Stimulated activated CD4-positive, alpha-beta T cell treated with anti-CD3 and anti-CD28 coated beads, Interleukin-1b, Interleukin-23, amount 100 ng/mL, for 24 hours (primary cell): ENCODE measurements around the gene KCNJ1.

Source experiments
- DNase-seq, 4 experiments: peaks; one replicate each; pipeline ENCODE4 v3.0.0-alpha.2; 2020; ENCODE audit warnings: low read depth in 4 of 4, low spot score in 1 of 4

Gene KCNJ1

GRCh38 chr11:128825050-128825784, 41.9 kb downstream of the KCNJ1 start:
- DNase-seq: no peak

GRCh38 chr11:128824191-128825049, 42.7 kb downstream of the KCNJ1 start:
- DNase-seq: no peak

GRCh38 chr11:128823753-128824152, 43.3 kb downstream of the KCNJ1 start:
- no peak for DNase-seq

GRCh38 chr11:128822130-128822529, 45.0 kb downstream of the KCNJ1 start:
- no peak for DNase-seq

GRCh38 chr11:128821556-128821955, 45.5 kb downstream of the KCNJ1 start:
- DNase-seq: no peak

GRCh38 chr11:128819198-128819597, 47.9 kb downstream of the KCNJ1 start:
- DNase-seq: no peak

GRCh38 chr11:128814856-128815705, 52.0 kb downstream of the KCNJ1 start:
- DNase-seq: no peak

- DNase-seq: no peak
Measured at GRCh38 chr11:128813729-128814128, 53.4 kb downstream of the KCNJ1 start.

- no peak for DNase-seq
Measured at GRCh38 chr11:128810784-128811514, 56.1 kb downstream of the KCNJ1 start.

GRCh38 chr11:128809128-128809527, 58.0 kb downstream of the KCNJ1 start:
- DNase-seq: no peak

GRCh38 chr11:128807909-128808308, 59.2 kb downstream of the KCNJ1 start:
- no peak for DNase-seq

- DNase-seq: no peak
Measured at GRCh38 chr11:128806506-128807261, 60.4 kb downstream of the KCNJ1 start.

GRCh38 chr11:128804481-128804880, 62.6 kb downstream of the KCNJ1 start:
- no peak for DNase-seq

- no peak for DNase-seq
Measured at GRCh38 chr11:128803449-128804245, 63.4 kb downstream of the KCNJ1 start.

- DNase-seq: no peak
Measured at GRCh38 chr11:128803011-128803410, 64.1 kb downstream of the KCNJ1 start.

- no peak for DNase-seq
Measured at GRCh38 chr11:128802358-128802981, 64.6 kb downstream of the KCNJ1 start.

GRCh38 chr11:128800871-128801417, 66.2 kb downstream of the KCNJ1 start:
- DNase-seq: no peak

- no peak for DNase-seq
Measured at GRCh38 chr11:128796270-128796669, 70.8 kb downstream of the KCNJ1 start.
